HFFc6 (cell line): ENCODE measurements around the gene LUC7L3. TPM values are rescaled to one million over a fixed set of nuclear protein-coding genes. Genes with fewer than 3 reads are reported as not detected.
A peak's percentile ranks its signal among the peaks of the same experiment; 100 is the strongest.
"Not testable (repeated sequence)": the region's sequence is repeated elsewhere in the genome, so short reads cannot be mapped to it uniquely, and the experiment has no call there.

ENCODE experiments used
- DNase-seq: peaks from one replicate; pipeline ENCODE4 v3.0.0-alpha.2; 2018
- H3K27ac Mint-ChIP-seq: 2 replicates; pipeline ENCODE4 v1.8.0; 2020; ENCODE audit warnings: mild to moderate bottlenecking, mixed read lengths
- H3K27me3 Mint-ChIP-seq: 2 replicates; pipeline ENCODE4 v1.8.0; 2021; ENCODE audit warnings: mild to moderate bottlenecking, moderate library complexity, mixed read lengths; ENCODE audit not compliant: insufficient read depth
- H3K36me3 Mint-ChIP-seq: 2 replicates; pipeline ENCODE4 v1.8.0; 2021; ENCODE audit warnings: low read depth, mixed read lengths
- H3K4me1 Mint-ChIP-seq: 2 replicates; pipeline ENCODE4 v1.8.0; 2020; ENCODE audit warnings: low read depth, mixed read lengths
- H3K4me3 Mint-ChIP-seq: 2 replicates; pipeline ENCODE4 v1.8.0; 2020; ENCODE audit warnings: mild to moderate bottlenecking, moderate library complexity, mixed read lengths
- H3K9me3 Mint-ChIP-seq: 2 replicates; pipeline ENCODE4 v1.8.0; 2020; ENCODE audit warnings: mild to moderate bottlenecking, mixed read lengths
- total RNA-seq, 6 experiments: library from RNA; stranded (reverse); fragmentation: NEBNext Ultra II Directional; extraction: Animal tissue kit (Norgen Biotek cat#: 25700); gene quantifications; 2 replicates in 1 of 6; 3 replicates in 5 of 6; pipeline ENCODE4 v1.2.3, GENCODE V29; 2021
- TF ChIP-seq, protein P1 (sequence below): fragments of 200-600 bp; sonication (generic); IDR thresholded peaks from 2 replicates; pipeline ENCODE4 v1.5.0; 2021; ENCODE audit warnings: antibody characterized with exemption, mild to moderate bottlenecking

Gene LUC7L3
- total RNA-seq, 6 experiments from 2014 or later, result 54.0 to 76.3 (median 59.1) TPM

- no peak for DNase-seq
- no peaks in the 10 kb centered on the region for H3K9me3 Mint-ChIP-seq
- H3K4me1 Mint-ChIP-seq, result peaks cover 75% of the 10 kb centered on the region
- TF ChIP-seq, protein P1, sequence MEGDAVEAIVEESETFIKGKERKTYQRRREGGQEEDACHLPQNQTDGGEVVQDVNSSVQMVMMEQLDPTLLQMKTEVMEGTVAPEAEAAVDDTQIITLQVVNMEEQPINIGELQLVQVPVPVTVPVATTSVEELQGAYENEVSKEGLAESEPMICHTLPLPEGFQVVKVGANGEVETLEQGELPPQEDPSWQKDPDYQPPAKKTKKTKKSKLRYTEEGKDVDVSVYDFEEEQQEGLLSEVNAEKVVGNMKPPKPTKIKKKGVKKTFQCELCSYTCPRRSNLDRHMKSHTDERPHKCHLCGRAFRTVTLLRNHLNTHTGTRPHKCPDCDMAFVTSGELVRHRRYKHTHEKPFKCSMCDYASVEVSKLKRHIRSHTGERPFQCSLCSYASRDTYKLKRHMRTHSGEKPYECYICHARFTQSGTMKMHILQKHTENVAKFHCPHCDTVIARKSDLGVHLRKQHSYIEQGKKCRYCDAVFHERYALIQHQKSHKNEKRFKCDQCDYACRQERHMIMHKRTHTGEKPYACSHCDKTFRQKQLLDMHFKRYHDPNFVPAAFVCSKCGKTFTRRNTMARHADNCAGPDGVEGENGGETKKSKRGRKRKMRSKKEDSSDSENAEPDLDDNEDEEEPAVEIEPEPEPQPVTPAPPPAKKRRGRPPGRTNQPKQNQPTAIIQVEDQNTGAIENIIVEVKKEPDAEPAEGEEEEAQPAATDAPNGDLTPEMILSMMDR, result no peak
- H3K27ac Mint-ChIP-seq, result peak overlapping the region; percentile 50; the same call in 1 of the 2 replicates
- H3K4me3 Mint-ChIP-seq, result no peak overlapping the region
- peaks cover 36% of the 10 kb centered on the region for H3K36me3 Mint-ChIP-seq
- H3K27me3 Mint-ChIP-seq, result no peaks in the 10 kb centered on the region; the same call in 1 of the 2 replicates
Observed at GRCh38 chr17:50697663-50698272, 21.6 kb upstream of the LUC7L3 start.

DNA sequence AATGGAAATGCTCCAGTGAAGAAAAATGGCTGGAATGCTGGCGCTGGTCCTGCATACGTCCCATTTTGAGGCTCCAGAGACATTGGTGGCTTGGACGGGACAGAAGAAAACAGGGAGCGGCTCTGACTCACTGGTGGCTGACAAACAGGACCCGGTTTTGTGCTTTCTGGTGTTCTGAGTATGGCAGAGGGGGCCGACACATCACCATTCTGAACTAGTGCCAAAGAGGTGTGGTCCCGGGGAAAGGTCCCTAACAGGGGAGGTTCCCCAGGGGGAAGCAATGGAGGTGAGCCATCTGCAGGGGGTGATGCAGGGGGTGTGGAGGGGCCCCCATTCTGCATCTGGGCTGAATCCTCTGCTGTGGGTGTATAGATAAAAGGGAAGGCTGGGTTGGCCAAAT lies 20.0 kb upstream of the LUC7L3 start:
- DNase-seq, result peak; percentile 40
- TF ChIP-seq, protein P1, result no peak
- Mint-ChIP-seq H3K36me3 (peaks cover 40% of the 10 kb centered on the region), H3K27ac (peak overlapping the region; percentile 88), H3K4me1 (peaks cover 74% of the 10 kb centered on the region), H3K27me3 (no peaks in the 10 kb centered on the region; the same call in 1 of the 2 replicates), H3K9me3 (no peaks in the 10 kb centered on the region), H3K4me3 (peak overlapping the region; percentile 19; the same call in 1 of the 2 replicates)

DNA sequence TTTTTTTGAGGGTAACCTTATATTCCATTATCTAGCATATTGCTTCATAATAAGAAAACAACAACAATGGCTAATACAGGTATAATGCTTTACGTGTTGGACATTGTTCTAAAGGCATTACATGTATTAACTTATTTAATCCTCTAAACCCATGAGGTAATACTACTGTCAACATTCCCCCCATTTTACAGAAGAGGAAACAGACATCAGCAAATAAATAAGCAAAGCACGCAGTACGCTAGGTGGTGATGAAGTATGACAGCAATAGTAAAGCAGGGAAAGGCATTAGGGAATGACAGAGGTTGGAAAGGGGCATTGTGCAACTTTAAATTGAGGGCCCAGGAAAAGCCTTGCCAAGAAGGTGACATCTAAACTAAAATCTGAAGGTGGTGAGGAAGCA lies 16.2 kb upstream of the LUC7L3 start:
- no peak for DNase-seq
- peaks cover 29% of the 10 kb centered on the region for H3K36me3 Mint-ChIP-seq
- H3K4me1 Mint-ChIP-seq, result peaks cover 70% of the 10 kb centered on the region
- H3K27ac Mint-ChIP-seq, result peak overlapping the region; percentile 16
- H3K4me3 Mint-ChIP-seq, result no peak overlapping the region
- TF ChIP-seq, protein P1, result no peak
- H3K27me3 Mint-ChIP-seq, result peaks cover 4% of the 10 kb centered on the region; the same call in 1 of the 2 replicates
- no peaks in the 10 kb centered on the region for H3K9me3 Mint-ChIP-seq

DNA sequence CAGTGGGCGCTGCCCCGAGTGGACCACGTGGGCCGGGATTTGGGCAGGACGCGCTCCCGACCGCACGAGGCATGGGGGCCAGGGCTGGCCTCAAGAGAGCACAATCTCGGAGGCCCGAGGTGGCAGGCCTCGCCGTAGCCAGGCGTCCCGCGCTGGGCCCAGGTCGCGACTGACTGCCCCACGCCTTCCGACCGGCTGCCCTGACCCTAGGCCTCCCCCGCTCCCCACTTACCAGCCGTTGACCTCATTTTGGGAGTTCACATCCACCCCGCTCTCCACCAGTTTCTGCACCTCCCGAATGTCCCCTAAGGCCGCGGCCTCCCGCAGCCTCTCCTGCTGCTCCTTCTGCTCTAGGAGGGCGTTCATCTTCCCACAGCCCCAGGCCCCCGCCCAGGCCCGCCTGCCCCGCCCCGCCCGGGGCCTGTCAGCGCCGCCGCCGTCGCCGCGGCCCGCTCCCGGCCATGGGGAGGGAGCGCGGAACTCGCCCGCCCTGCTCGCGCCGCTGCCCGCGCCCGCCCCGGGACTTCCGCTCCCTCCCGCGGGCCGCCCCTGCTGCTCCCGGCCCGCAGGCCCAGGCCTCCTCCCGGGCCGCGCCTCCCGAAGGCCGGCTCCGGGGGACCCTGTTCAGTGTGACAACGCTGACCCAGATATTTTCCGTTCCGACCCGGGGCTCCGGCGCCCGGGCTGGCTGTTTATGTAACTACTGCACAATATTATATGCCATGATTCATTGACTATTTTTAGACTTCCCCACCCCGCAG lies 11.9 kb upstream of the LUC7L3 start, which contains the start of gene ANKRD40:
ANKRD40 (minus strand) TSS at position 626 of the 761 bp plus-strand sequence; CDS start at position 366, 260 bp downstream.
- Mint-ChIP-seq H3K4me3 (peak within 1 kb of the TSS; percentile 96), H3K27me3 (peaks cover 6% of the 10 kb centered on the region; the same call in 1 of the 2 replicates), H3K27ac (peak within 1 kb of the TSS; percentile 93), H3K4me1 (peaks cover 51% of the 10 kb centered on the region), H3K36me3 (peaks cover 14% of the 10 kb centered on the region), H3K9me3 (no peaks in the 10 kb centered on the region)
- peak; percentile 94 for DNase-seq
- TF ChIP-seq, protein P1, result no peak

- Mint-ChIP-seq H3K9me3 (no peaks in the 10 kb centered on the region), H3K36me3 (peaks cover 14% of the 10 kb centered on the region), H3K27ac (peak overlapping the region; percentile 93), H3K4me3 (peak overlapping the region; percentile 96), H3K27me3 (peaks cover 6% of the 10 kb centered on the region; the same call in 1 of the 2 replicates), H3K4me1 (peaks cover 47% of the 10 kb centered on the region)
- TF ChIP-seq, protein P1, result no peak
- DNase-seq, result no peak
Observed at GRCh38 chr17:50708050-50709000, 11.1 kb upstream of the LUC7L3 start.

GRCh38 chr17:50709053-50709452 lies 10.3 kb upstream of the LUC7L3 start:
- H3K27me3 Mint-ChIP-seq, H3K36me3 Mint-ChIP-seq, H3K9me3 Mint-ChIP-seq, DNase-seq: not testable (repeated sequence)
- Mint-ChIP-seq H3K27ac (peak overlapping the region; percentile 93), H3K4me3 (peak overlapping the region; percentile 96), H3K4me1 (peaks cover 39% of the 10 kb centered on the region)
